ENCODE results near the gene DUS1L.
A peak's percentile ranks its signal among the peaks of the same experiment; 100 is the strongest.

Gene DUS1L

GRCh38 chr17:82080048-82080788, 14.6 kb upstream of the DUS1L start:
- Mint-ChIP-seq H3K4me3 (no peak overlapping the region), H3K36me3 (ENCODE audit: low read depth) (peaks cover 11% of the 10 kb centered on the region), H3K4me1 (ENCODE audit: low read depth) (no peaks in the 10 kb centered on the region), H3K27ac (no peak overlapping the region), H3K9me3 (no peaks in the 10 kb centered on the region), H3K27me3 (ENCODE audit: low read depth) (no peaks in the 10 kb centered on the region)
- no peak for DNase-seq (ENCODE audit: low spot score)

DNA sequence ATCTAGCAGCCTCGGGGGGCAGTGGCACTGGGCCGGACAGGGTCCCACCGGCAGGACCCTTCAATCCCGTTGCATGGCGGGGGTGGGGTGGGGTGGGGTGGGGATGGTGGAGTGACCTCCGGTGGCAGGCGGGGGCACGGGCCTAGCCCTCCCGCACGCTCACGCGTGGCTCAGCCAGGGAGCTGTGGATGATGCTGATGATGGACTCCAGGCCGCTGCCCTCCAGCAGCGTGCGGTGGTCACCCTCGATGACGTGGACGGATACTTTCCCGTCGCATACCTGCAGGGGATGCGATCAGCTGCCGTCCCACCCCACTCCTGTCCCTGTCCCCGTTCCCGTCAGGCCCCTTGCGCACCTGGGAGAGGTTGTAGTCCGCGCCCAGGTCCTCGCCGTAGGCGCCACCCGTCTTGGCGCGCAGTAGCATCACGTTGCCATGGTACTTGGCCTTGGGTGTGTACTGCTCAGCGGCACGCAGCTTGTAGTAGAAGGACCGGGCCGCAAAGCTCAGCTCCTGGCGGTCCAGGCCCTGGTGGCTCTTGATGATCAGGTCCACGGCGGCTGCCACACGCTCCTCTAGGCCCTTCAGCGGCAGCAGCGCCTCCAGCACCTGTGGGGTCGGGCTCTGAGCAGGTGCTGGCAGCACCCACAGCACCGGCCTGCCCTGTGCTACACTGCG, 13.5 kb upstream of the DUS1L start:
- no peak for DNase-seq (ENCODE audit: low spot score)
- no peak overlapping the region for H3K27ac Mint-ChIP-seq
- no peaks in the 10 kb centered on the region for H3K4me1 Mint-ChIP-seq (ENCODE audit: low read depth)
- H3K27me3 Mint-ChIP-seq (ENCODE audit: low read depth): no peaks in the 10 kb centered on the region
- H3K36me3 Mint-ChIP-seq (ENCODE audit: low read depth): peaks cover 11% of the 10 kb centered on the region
- H3K4me3 Mint-ChIP-seq: no peak overlapping the region
- no peaks in the 10 kb centered on the region for H3K9me3 Mint-ChIP-seq

DNA sequence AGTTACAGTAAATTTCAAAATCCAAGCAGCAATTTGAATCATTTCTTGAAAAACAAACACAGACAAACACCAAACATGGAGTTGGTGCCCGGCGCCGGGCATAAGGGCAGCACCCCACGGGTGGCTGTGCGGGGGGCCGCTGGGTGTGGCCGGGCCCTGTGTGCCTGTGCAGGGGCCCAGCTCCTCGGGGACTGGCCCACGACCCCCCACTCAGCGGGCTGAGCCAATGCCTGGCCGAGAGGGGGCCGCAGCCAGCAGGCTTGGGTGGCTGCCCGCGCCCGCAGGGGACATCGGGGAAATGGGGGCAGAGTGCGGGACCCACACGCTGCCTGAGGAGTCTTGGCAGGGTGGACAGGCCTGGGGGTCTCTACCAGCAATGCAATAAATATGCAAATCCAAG, 12.8 kb upstream of the DUS1L start:
- Mint-ChIP-seq H3K9me3 (no peaks in the 10 kb centered on the region), H3K4me3 (no peak overlapping the region), H3K36me3 (ENCODE audit: low read depth) (peaks cover 11% of the 10 kb centered on the region), H3K27ac (no peak overlapping the region), H3K27me3 (ENCODE audit: low read depth) (peaks cover 2% of the 10 kb centered on the region), H3K4me1 (ENCODE audit: low read depth) (no peaks in the 10 kb centered on the region)
- no peak for DNase-seq (ENCODE audit: low spot score)

DNA sequence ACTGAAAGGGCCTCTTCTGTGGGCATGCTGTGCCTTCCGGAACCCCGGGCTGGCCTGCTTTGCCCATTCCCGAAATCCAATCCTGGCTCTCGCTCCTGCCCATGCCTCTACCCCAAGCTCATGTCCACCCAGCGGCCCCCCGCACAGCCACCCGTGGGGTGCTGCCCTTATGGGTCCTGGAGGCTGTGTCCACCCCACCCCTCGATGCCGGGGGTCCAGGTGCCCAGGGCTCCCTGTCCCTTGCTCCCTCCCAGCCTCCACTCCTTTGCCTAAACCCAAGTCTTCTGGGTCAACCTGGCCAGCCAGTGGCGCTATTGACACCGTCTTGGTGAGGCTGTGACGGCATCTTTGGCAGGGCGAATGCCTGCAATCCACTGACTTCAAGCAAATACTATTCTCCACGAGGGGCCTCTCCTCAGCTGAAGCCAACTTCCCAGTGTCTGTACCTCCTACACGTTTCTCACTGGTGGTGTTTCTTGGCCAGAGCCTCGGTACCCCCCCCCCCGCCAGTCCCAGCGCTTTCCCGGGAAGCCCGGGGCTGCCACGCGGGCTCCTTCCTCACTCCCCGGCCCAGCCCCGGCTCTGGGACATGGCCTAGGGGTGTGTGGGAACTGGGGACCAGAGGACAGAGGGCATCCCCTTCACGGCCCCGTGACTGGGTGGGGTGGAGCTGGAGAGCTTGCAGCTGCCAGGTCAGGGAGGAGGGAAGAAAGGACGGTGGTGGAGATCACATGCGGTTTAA, 12.2 kb upstream of the DUS1L start:
- no peak for DNase-seq (ENCODE audit: low spot score)
- Mint-ChIP-seq H3K9me3 (no peaks in the 10 kb centered on the region), H3K27ac (no peak overlapping the region), H3K4me1 (ENCODE audit: low read depth) (no peaks in the 10 kb centered on the region), H3K4me3 (no peak overlapping the region), H3K36me3 (ENCODE audit: low read depth) (peaks cover 11% of the 10 kb centered on the region), H3K27me3 (ENCODE audit: low read depth) (peaks cover 3% of the 10 kb centered on the region)

- no peak overlapping the region for H3K4me3 Mint-ChIP-seq
- H3K27ac Mint-ChIP-seq: no peak overlapping the region
- no peaks in the 10 kb centered on the region for H3K9me3 Mint-ChIP-seq
- peaks cover 11% of the 10 kb centered on the region for H3K36me3 Mint-ChIP-seq (ENCODE audit: low read depth)
- H3K4me1 Mint-ChIP-seq (ENCODE audit: low read depth): no peaks in the 10 kb centered on the region
- DNase-seq (ENCODE audit: low spot score): no peak
- H3K27me3 Mint-ChIP-seq (ENCODE audit: low read depth): peaks cover 6% of the 10 kb centered on the region
Measured at GRCh38 chr17:82076785-82077591, 11.4 kb upstream of the DUS1L start.

- no peak overlapping the region for H3K27ac Mint-ChIP-seq
- peaks cover 11% of the 10 kb centered on the region for H3K36me3 Mint-ChIP-seq (ENCODE audit: low read depth)
- no peaks in the 10 kb centered on the region for H3K9me3 Mint-ChIP-seq
- DNase-seq (ENCODE audit: low spot score): no peak
- no peak overlapping the region for H3K4me3 Mint-ChIP-seq
- H3K27me3 Mint-ChIP-seq (ENCODE audit: low read depth): peaks cover 6% of the 10 kb centered on the region
- no peaks in the 10 kb centered on the region for H3K4me1 Mint-ChIP-seq (ENCODE audit: low read depth)
Measured at GRCh38 chr17:82076018-82076784, 10.6 kb upstream of the DUS1L start.

GRCh38 chr17:82073446-82073845, 7.8 kb upstream of the DUS1L start:
- Mint-ChIP-seq H3K9me3 (no peaks in the 10 kb centered on the region), H3K36me3 (ENCODE audit: low read depth) (peaks cover 3% of the 10 kb centered on the region), H3K27me3 (ENCODE audit: low read depth) (peaks cover 8% of the 10 kb centered on the region), H3K4me3 (no peak overlapping the region), H3K27ac (no peak overlapping the region), H3K4me1 (ENCODE audit: low read depth) (no peaks in the 10 kb centered on the region)
- DNase-seq (ENCODE audit: low spot score): no peak

GRCh38 chr17:82072827-82073226, 7.2 kb upstream of the DUS1L start:
- Mint-ChIP-seq H3K4me3 (no peak overlapping the region), H3K36me3 (ENCODE audit: low read depth) (no peaks in the 10 kb centered on the region), H3K4me1 (ENCODE audit: low read depth) (no peaks in the 10 kb centered on the region), H3K27me3 (ENCODE audit: low read depth) (peaks cover 8% of the 10 kb centered on the region), H3K27ac (no peak overlapping the region), H3K9me3 (no peaks in the 10 kb centered on the region)
- DNase-seq (ENCODE audit: low spot score): no peak

- H3K36me3 Mint-ChIP-seq (ENCODE audit: low read depth): peaks cover 1% of the 10 kb centered on the region
- no peaks in the 10 kb centered on the region for H3K9me3 Mint-ChIP-seq
- no peaks in the 10 kb centered on the region for H3K4me1 Mint-ChIP-seq (ENCODE audit: low read depth)
- H3K4me3 Mint-ChIP-seq: no peak overlapping the region
- H3K27ac Mint-ChIP-seq: no peak overlapping the region
- peaks cover 8% of the 10 kb centered on the region for H3K27me3 Mint-ChIP-seq (ENCODE audit: low read depth)
- no peak for DNase-seq (ENCODE audit: low spot score)
Measured at GRCh38 chr17:82070611-82071010, 5.0 kb upstream of the DUS1L start.

DNA sequence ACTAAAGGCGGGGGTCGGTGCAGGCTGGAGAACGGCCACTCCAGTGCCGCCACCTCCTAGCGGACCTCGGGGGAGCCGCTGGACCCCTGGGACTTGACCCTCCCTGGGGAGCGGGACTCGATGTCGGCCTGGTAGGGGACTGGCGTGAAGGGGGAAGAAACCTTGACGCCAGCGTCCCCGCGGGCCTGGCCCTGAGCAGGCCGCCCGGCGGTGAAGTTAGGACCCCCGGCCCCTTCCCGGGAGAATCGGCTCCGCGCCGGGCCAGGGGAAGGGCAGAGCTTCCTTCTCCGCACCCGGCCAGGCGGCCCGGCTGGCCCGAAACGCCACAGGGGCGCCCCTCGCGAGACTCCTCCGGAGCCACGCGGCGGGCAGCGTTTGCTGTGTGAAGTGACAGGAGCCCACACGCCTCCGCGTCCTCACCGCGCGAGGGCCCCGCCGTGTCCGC, 389 bp downstream of the DUS1L start:
- peaks cover 1% of the 10 kb centered on the region for H3K4me1 Mint-ChIP-seq (ENCODE audit: low read depth)
- H3K9me3 Mint-ChIP-seq: no peaks in the 10 kb centered on the region
- H3K27me3 Mint-ChIP-seq (ENCODE audit: low read depth): no peaks in the 10 kb centered on the region
- H3K4me3 Mint-ChIP-seq: peak overlapping the region; percentile 69
- peak overlapping the region; percentile 26 for H3K27ac Mint-ChIP-seq
- DNase-seq (ENCODE audit: low spot score): no peak
- H3K36me3 Mint-ChIP-seq (ENCODE audit: low read depth): peaks cover 3% of the 10 kb centered on the region

DNA sequence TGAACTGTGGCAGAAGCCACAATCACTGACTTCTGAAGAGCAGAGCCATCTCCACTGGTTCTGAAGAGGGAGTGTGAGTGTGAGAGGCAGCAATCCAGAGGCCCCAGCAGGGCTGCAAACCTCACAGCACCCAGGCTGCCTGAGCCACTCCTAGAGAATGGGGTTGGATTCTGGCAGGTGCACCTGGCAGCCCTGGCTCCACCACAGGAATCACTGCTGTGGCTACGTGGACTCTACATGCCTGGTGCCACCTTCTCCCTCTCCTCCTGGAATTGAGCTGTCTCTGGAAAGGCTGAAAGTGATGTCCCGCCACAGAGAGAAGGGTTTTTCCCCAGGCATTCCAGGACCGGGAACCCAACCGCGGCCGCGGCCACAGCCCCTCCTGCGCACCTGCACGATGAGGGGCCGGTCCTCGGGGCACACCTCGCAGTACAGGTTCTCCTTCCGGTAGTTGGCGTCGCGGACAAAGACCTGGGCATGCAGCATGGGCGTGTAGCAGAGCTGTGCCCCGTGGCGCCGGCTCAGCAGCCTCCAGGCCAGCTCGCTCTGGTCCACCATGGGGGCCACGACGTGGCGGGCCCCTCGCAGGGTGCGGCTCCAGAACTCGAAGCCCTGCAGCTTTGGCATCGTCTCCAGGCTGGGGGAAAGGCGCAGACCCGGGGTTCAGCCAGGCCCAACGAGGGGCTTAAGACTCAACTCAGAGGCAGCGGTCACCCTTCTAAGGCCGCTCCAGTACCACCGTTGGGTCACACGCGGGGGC, 991 bp downstream of the DUS1L start:
- peak overlapping the region; percentile 26 for H3K27ac Mint-ChIP-seq
- no peaks in the 10 kb centered on the region for H3K9me3 Mint-ChIP-seq
- H3K36me3 Mint-ChIP-seq (ENCODE audit: low read depth): peaks cover 6% of the 10 kb centered on the region
- peak overlapping the region; percentile 69 for H3K4me3 Mint-ChIP-seq
- no peaks in the 10 kb centered on the region for H3K27me3 Mint-ChIP-seq (ENCODE audit: low read depth)
- H3K4me1 Mint-ChIP-seq (ENCODE audit: low read depth): peaks cover 1% of the 10 kb centered on the region
- DNase-seq (ENCODE audit: low spot score): no peak

GRCh38 chr17:82063424-82064415, 1.9 kb downstream of the DUS1L start:
- DNase-seq (ENCODE audit: low spot score): no peak
- H3K4me3 Mint-ChIP-seq: peak overlapping the region; percentile 69
- H3K27me3 Mint-ChIP-seq (ENCODE audit: low read depth): no peaks in the 10 kb centered on the region
- H3K9me3 Mint-ChIP-seq: no peaks in the 10 kb centered on the region
- H3K4me1 Mint-ChIP-seq (ENCODE audit: low read depth): peaks cover 1% of the 10 kb centered on the region
- H3K36me3 Mint-ChIP-seq (ENCODE audit: low read depth): peaks cover 6% of the 10 kb centered on the region
- H3K27ac Mint-ChIP-seq: no peak overlapping the region

Data from T-helper 2 cell treated with Interferon-gamma antibody and Interleukin-4, amounts not matched to agents 5 μg/mL and 100 μg/mL, for 36 hours (primary cell).